PC-9 (cell line): ENCODE data around the gene SLC38A8. TPM values are rescaled to one million over a fixed set of nuclear protein-coding genes. Genes with fewer than 3 reads are reported as not detected.

Experiments
- BruUV-seq: library from RNA; stranded (reverse); fragments of 400-500 nt; replicated peaks from 2 replicates; lab custom pipeline; 2021; lab: Mats Ljungman, UMichigan
- CTCF ChIA-PET: fragments of 300-600 bp; sonication (Branson Sonifier 250); formaldehyde crosslinking; loops from one replicate; lab custom pipeline; 2022; ENCODE audit warnings: antibody characterized with exemption; lab: Charles Lee
- POLR2A ChIA-PET: fragments of 300-600 bp; sonication (Branson Sonifier 250); formaldehyde crosslinking; loops from one replicate; lab custom pipeline; 2022; ENCODE audit warnings: antibody characterized with exemption; ENCODE audit not compliant: unreplicated experiment; lab: Charles Lee
- DNase-seq, 2 experiments: peaks; one replicate each; pipeline versions ENCODE4 v3.0.0 to v3.0.0-alpha.2; 2015 to 2022; ENCODE audit warnings: mixed read lengths in 1 of 2
- H2AFZ ChIP-seq: fragments of 200-600 bp; sonication (generic); 2 replicates; pipeline ENCODE4 v1.8.1; 2017; ENCODE audit warnings: antibody characterized with exemption
- H3F3A ChIP-seq: fragments of 200-600 bp; sonication (generic); 2 replicates; pipeline ENCODE4 v1.8.1; 2017; ENCODE audit warnings: antibody characterized with exemption, mild to moderate bottlenecking, low read depth; ENCODE audit not compliant: insufficient read depth
- H3K27ac ChIP-seq: fragments of 200-600 bp; sonication (generic); 2 replicates; pipeline ENCODE4 v1.6.1; 2016; ENCODE audit warnings: mixed run types
- H3K27me3 ChIP-seq: fragments of 200-600 bp; sonication (generic); 2 replicates; pipeline ENCODE4 v1.6.1; 2016; ENCODE audit warnings: low read depth, mixed run types; ENCODE audit not compliant: insufficient read depth
- H3K36me3 ChIP-seq: fragments of 200-600 bp; sonication (generic); 2 replicates; pipeline ENCODE4 v1.6.1; 2016; ENCODE audit warnings: low read depth, mixed run types
- H3K4me1 ChIP-seq: fragments of 200-600 bp; sonication (generic); replicated peaks from 2 replicates; pipeline ENCODE4 v1.6.1; 2016; ENCODE audit warnings: mixed run types; ENCODE audit not compliant: insufficient read depth
- H3K4me2 ChIP-seq: fragments of 200-600 bp; sonication (generic); 2 replicates; pipeline ENCODE4 v1.6.1; 2017; ENCODE audit warnings: mixed run types
- H3K4me3 ChIP-seq: fragments of 200-600 bp; sonication (generic); 2 replicates; pipeline ENCODE4 v1.6.1; 2016; ENCODE audit warnings: mixed run types
- H3K79me2 ChIP-seq: fragments of 200-600 bp; sonication (generic); 2 replicates; pipeline ENCODE4 v1.6.1; 2017; ENCODE audit warnings: low read depth, mixed run types
- H3K9me2 ChIP-seq: fragments of 200-600 bp; sonication (generic); 2 replicates; pipeline ENCODE4 v1.8.1; 2017; ENCODE audit warnings: mild to moderate bottlenecking; ENCODE audit not compliant: insufficient read depth
- H3K9me3 ChIP-seq: fragments of 200-600 bp; sonication (generic); 2 replicates; pipeline ENCODE4 v1.8.1; 2016; ENCODE audit warnings: low read depth; ENCODE audit not compliant: insufficient read depth
- H4K20me1 ChIP-seq: fragments of 200-600 bp; sonication (generic); 2 replicates; pipeline ENCODE4 v1.8.1; 2017; ENCODE audit not compliant: insufficient read depth
- EZH2 ChIP-seq: fragments of 200-600 bp; sonication (generic); IDR thresholded peaks from 2 replicates; pipeline ENCODE4 v1.8.0; 2017; ENCODE audit warnings: antibody characterized with exemption, low read depth
- intact Hi-C: fragments of 100-400 bp; cut with micrococcal nuclease; formaldehyde crosslinking; loops from one replicate; pipeline ENCODE4 v1.10.0; 2022; ENCODE audit not compliant: unreplicated experiment
- total RNA-seq: library from RNA; stranded (reverse); gene quantifications from 2 replicates; pipeline ENCODE4 v1.2.3, GENCODE V29; 2021
- TF ChIP-seq, protein P1 (sequence below): fragments of 200-600 bp; sonication (generic); conservative IDR thresholded peaks from 2 replicates; pipeline ENCODE4 v1.6.1; 2017; ENCODE audit warnings: mixed run types, antibody characterized with exemption, mild to moderate bottlenecking, moderate library complexity

SLC38A8 gene
- total RNA-seq, 1 experiment from 2014 or later: not detected

DNA sequence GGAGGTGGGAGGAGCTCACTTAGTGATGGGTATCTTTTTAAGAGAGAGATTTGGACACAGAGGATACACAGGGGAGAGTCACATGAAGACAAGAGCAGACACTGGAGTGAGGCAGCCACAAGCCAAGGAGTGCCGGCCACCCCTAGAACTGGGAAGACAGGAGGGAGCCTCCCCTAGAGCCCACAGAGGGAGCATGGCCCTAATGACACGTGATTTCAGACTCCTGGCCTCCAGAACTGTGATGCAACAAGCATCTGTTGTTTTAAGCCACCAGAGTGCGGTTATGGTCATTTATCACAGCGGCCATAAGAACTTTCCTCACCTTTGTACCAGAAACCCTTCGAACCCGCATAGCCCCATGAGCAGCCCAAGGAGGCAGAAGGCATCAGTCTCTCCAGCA is 33.3 kb downstream of the SLC38A8 start:
- POLR2A ChIA-PET: no interaction called here
- no peaks in the 10 kb centered on the region for H3K9me2 ChIP-seq
- peaks cover 22% of the 10 kb centered on the region for H3K27me3 ChIP-seq

GRCh38 chr16:84007965-84008364 is 34.6 kb downstream of the SLC38A8 start:
- Histone ChIP-seq H3K4me3 (no peak overlapping the region), H3K9me2 (no peaks in the 10 kb centered on the region), H3K27me3 (peaks cover 23% of the 10 kb centered on the region), H3K79me2 (no peaks in the 10 kb centered on the region), H3K36me3 (no peaks in the 10 kb centered on the region), H3K27ac (no peak overlapping the region), H3K4me2 (no peak overlapping the region), H3F3A (no peaks in the 10 kb centered on the region; the same call in 1 of the 2 replicates), H2AFZ (no peak overlapping the region), H3K4me1 (no peaks in the 10 kb centered on the region), H3K9me3 (no peaks in the 10 kb centered on the region), H4K20me1 (no peaks in the 10 kb centered on the region)
- intact Hi-C loops: no loop called here
- ChIA-PET POLR2A (no interaction called here), CTCF (no interaction called here)
- DNase-seq: no peak
- no TSS peak for BruUV-seq
- TF ChIP-seq EZH2: no peak
- TF ChIP-seq, protein P1, sequence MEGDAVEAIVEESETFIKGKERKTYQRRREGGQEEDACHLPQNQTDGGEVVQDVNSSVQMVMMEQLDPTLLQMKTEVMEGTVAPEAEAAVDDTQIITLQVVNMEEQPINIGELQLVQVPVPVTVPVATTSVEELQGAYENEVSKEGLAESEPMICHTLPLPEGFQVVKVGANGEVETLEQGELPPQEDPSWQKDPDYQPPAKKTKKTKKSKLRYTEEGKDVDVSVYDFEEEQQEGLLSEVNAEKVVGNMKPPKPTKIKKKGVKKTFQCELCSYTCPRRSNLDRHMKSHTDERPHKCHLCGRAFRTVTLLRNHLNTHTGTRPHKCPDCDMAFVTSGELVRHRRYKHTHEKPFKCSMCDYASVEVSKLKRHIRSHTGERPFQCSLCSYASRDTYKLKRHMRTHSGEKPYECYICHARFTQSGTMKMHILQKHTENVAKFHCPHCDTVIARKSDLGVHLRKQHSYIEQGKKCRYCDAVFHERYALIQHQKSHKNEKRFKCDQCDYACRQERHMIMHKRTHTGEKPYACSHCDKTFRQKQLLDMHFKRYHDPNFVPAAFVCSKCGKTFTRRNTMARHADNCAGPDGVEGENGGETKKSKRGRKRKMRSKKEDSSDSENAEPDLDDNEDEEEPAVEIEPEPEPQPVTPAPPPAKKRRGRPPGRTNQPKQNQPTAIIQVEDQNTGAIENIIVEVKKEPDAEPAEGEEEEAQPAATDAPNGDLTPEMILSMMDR: no peak

More for the DNA sequence above, 33.3 kb downstream of the SLC38A8 start:
- H3K4me3 ChIP-seq: no peak overlapping the region
- intact Hi-C loops: no loop called here
- no peak for DNase-seq
- H3K27ac ChIP-seq: no peak overlapping the region
- TF ChIP-seq EZH2: no peak
- TF ChIP-seq, protein P1: no peak
- no peaks in the 10 kb centered on the region for H4K20me1 ChIP-seq
- H3K4me2 ChIP-seq: no peak overlapping the region
- no peak overlapping the region for H2AFZ ChIP-seq
- no peaks in the 10 kb centered on the region; the same call in 1 of the 2 replicates for H3F3A ChIP-seq
- H3K36me3 ChIP-seq: no peaks in the 10 kb centered on the region
- H3K9me3 ChIP-seq: no peaks in the 10 kb centered on the region
- H3K79me2 ChIP-seq: no peaks in the 10 kb centered on the region
- CTCF ChIA-PET: no interaction called here
- no TSS peak for BruUV-seq
- H3K4me1 ChIP-seq: 0 out of 2 replicates have a peak, but pooled peaks cover 3% of the 10 kb centered on the region

- ChIA-PET CTCF (no interaction called here), POLR2A (no interaction called here)
- H3K79me2 ChIP-seq: no peaks in the 10 kb centered on the region
- no peak overlapping the region for H3K27ac ChIP-seq
- no peaks in the 10 kb centered on the region for H3K36me3 ChIP-seq
- H3K9me3 ChIP-seq: no peaks in the 10 kb centered on the region
- no peak for TF ChIP-seq EZH2
- TF ChIP-seq, protein P1: no peak
- BruUV-seq: no TSS peak
- H2AFZ ChIP-seq: no peak overlapping the region
- no peak overlapping the region for H3K4me3 ChIP-seq
- no peak overlapping the region for H3K4me2 ChIP-seq
- H3K9me2 ChIP-seq: no peaks in the 10 kb centered on the region
- H3K27me3 ChIP-seq: peaks cover 23% of the 10 kb centered on the region
- no peaks in the 10 kb centered on the region for H3K4me1 ChIP-seq
- intact Hi-C loops: no loop called here
- no peak for DNase-seq
- no peaks in the 10 kb centered on the region for H4K20me1 ChIP-seq
- no peaks in the 10 kb centered on the region for H3F3A ChIP-seq
Observed at GRCh38 chr16:84007520-84007919, 35.1 kb downstream of the SLC38A8 start.
